ENCODE results near the gene KHSRP. TPM values are rescaled to one million over a fixed set of nuclear protein-coding genes. Genes with fewer than 3 reads are reported as not detected.

Gene KHSRP
- total RNA-seq, 6 experiments from 2014 or later: 68.1 to 89.5 (median 76.1) TPM

GRCh38 chr19:6392221-6393073 is 32.2 kb downstream of the KHSRP start:
- H3K27me3 ChIP-seq: no peaks in the 10 kb centered on the region
- no peak for DNase-seq
- intact Hi-C loops (cut with DNase I): no loop called here
- TF ChIP-seq POLR2A (IDR thresholded peaks at IDR 0.05): no peak
- no peak for TF ChIP-seq CTCF (IDR thresholded peaks at IDR 0.05)
- H3K9me3 ChIP-seq: no peaks in the 10 kb centered on the region
- H3K4me3 ChIP-seq: peak overlapping the region; percentile 80 to 89 (median 81)
- H3K27ac ChIP-seq: peak overlapping the region; percentile 72 to 88 (median 85)
- peaks cover 0 to 7% (median 3%) of the 10 kb centered on the region in 4 donors for H3K4me1 ChIP-seq
- ATAC-seq: no peak
- peaks cover 0 to 21% (median 10%) of the 10 kb centered on the region in 4 donors for H3K36me3 ChIP-seq
- WGBS (ENCODE audit: insufficient coverage, low coverage, low lambda C conversion rate, missing lambda C conversion rate): 15% methylated on average over 13 of the region's 30 CpGs

GRCh38 chr19:6387372-6387771 is 37.2 kb downstream of the KHSRP start:
- ATAC-seq (no peak), DNase-seq (no peak)
- peaks cover 0 to 5% (median 2%) of the 10 kb centered on the region in 4 donors for H3K4me1 ChIP-seq
- H3K9me3 ChIP-seq: no peaks in the 10 kb centered on the region
- no peaks in the 10 kb centered on the region for H3K27me3 ChIP-seq
- intact Hi-C loops (cut with DNase I): no loop called here
- H3K4me3 ChIP-seq: no peak overlapping the region
- TF ChIP-seq POLR2A (IDR thresholded peaks at IDR 0.05): no peak
- TF ChIP-seq CTCF (IDR thresholded peaks at IDR 0.05): no peak
- peaks cover 0 to 57% (median 23%) of the 10 kb centered on the region in 4 donors for H3K36me3 ChIP-seq
- WGBS (ENCODE audit: insufficient coverage, low coverage, low lambda C conversion rate, missing lambda C conversion rate): 95% methylated on average over 11 of the region's 19 CpGs
- H3K27ac ChIP-seq: no peak overlapping the region

GRCh38 chr19:6384381-6384780 is 40.2 kb downstream of the KHSRP start:
- H3K4me1 ChIP-seq: no peaks in the 10 kb centered on the region
- no peaks in the 10 kb centered on the region for H3K27me3 ChIP-seq
- H3K27ac ChIP-seq: no peak overlapping the region
- H3K36me3 ChIP-seq: peaks cover 0 to 81% (median 40%) of the 10 kb centered on the region in 4 donors
- no peak for TF ChIP-seq CTCF (IDR thresholded peaks at IDR 0.05)
- no peak for TF ChIP-seq POLR2A (IDR thresholded peaks at IDR 0.05)
- H3K4me3 ChIP-seq: no peak overlapping the region
- DNase-seq: no peak
- WGBS (ENCODE audit: insufficient coverage, low coverage, low lambda C conversion rate, missing lambda C conversion rate): 95% methylated on average over 4 of the region's 4 CpGs
- ATAC-seq: no peak
- H3K9me3 ChIP-seq: no peaks in the 10 kb centered on the region
- intact Hi-C loops (cut with DNase I): no loop called here

- Histone ChIP-seq H3K4me3 (no peak overlapping the region), H3K27ac (no peak overlapping the region), H3K9me3 (no peaks in the 10 kb centered on the region), H3K27me3 (no peaks in the 10 kb centered on the region), H3K4me1 (no peaks in the 10 kb centered on the region), H3K36me3 (peaks cover 0 to 71% (median 35%) of the 10 kb centered on the region in 4 donors)
- TF ChIP-seq POLR2A (IDR thresholded peaks at IDR 0.05): no peak
- no peak for TF ChIP-seq CTCF (IDR thresholded peaks at IDR 0.05)
- intact Hi-C loops (cut with DNase I): no loop called here
- no peak for DNase-seq
- WGBS (ENCODE audit: insufficient coverage, low coverage, low lambda C conversion rate, missing lambda C conversion rate): 96% methylated on average over 8 of the region's 19 CpGs
- no peak for ATAC-seq
These were observed 41.4 kb downstream of the KHSRP start for GRCh38 chr19:6383188-6383587.
